SU-DHL-6 (cell line): ENCODE data around the gene OCIAD1.
A peak's percentile ranks its signal among the peaks of the same experiment; 100 is the strongest.

Source experiments
- H2AFZ ChIP-seq: fragments of 200-600 bp; sonication (generic); 2 replicates; pipeline ENCODE4 v1.6.1; 2014; ENCODE audit warnings: low read depth, mild to moderate bottlenecking, moderate library complexity, mixed read lengths, antibody characterized with exemption, low read length; ENCODE audit not compliant: severe bottlenecking
- H3F3A ChIP-seq: fragments of 200-600 bp; shearing (Covaris generic); 2 replicates; pipeline ENCODE4 v1.6.0; 2016; ENCODE audit warnings: antibody characterized with exemption, mild to moderate bottlenecking; ENCODE audit not compliant: insufficient read depth
- H3K27ac ChIP-seq: fragments of 200-600 bp; sonication (generic); 2 replicates; pipeline ENCODE4 v1.5.1; 2016; ENCODE audit warnings: low read depth, mild to moderate bottlenecking, low read length, moderate library complexity, mixed read lengths
- H3K27me3 ChIP-seq: fragments of 200-600 bp; sonication (generic), shearing (Covaris generic); 2 replicates; pipeline ENCODE4 v1.6.0; 2014; ENCODE audit warnings: mild to moderate bottlenecking, low read length
- H3K36me3 ChIP-seq: fragments of 200-600 bp; sonication (generic); 2 replicates; pipeline ENCODE4 v1.6.1; 2014; ENCODE audit warnings: mild to moderate bottlenecking, low read length, mixed read lengths
- H3K4me2 ChIP-seq: fragments of 300-600, 200-600 bp; shearing (Covaris generic), sonication (generic); 2 replicates; pipeline ENCODE4 v1.6.0; 2014; ENCODE audit warnings: low read length, low read depth, mild to moderate bottlenecking; ENCODE audit not compliant: poor library complexity, severe bottlenecking
- H3K4me3 ChIP-seq: fragments of 200-600 bp; sonication (generic); 2 replicates; pipeline ENCODE4 v1.5.1; 2014; ENCODE audit warnings: antibody characterized with exemption, low read length, mild to moderate bottlenecking, mixed read lengths; ENCODE audit not compliant: insufficient read depth, poor library complexity, severe bottlenecking
- H3K79me2 ChIP-seq: fragments of 200-600 bp; sonication (generic); 2 replicates; pipeline ENCODE4 v1.6.1; 2014; ENCODE audit warnings: mild to moderate bottlenecking, low read length, moderate library complexity; ENCODE audit not compliant: insufficient read depth
- H3K9ac ChIP-seq: fragments of 200-600 bp; sonication (generic); 2 replicates; pipeline ENCODE4 v1.7.0; 2014; ENCODE audit warnings: mild to moderate bottlenecking, low read length
- H3K9me2 ChIP-seq: fragments of 200-600 bp; sonication (generic); replicated peaks from 2 replicates; pipeline ENCODE4 v1.6.1; 2014; ENCODE audit warnings: low read length; ENCODE audit not compliant: insufficient read depth
- H3K9me3 ChIP-seq: fragments of 200-600 bp; sonication (generic); 2 replicates; pipeline ENCODE4 v1.6.1; 2014; ENCODE audit warnings: low read length, mixed read lengths; ENCODE audit not compliant: insufficient read depth
- H4K20me1 ChIP-seq: fragments of 200-600 bp; sonication (generic); 2 replicates; pipeline ENCODE4 v1.6.1; 2014; ENCODE audit warnings: low read depth, mild to moderate bottlenecking, antibody characterized with exemption, low read length, moderate library complexity, mixed read lengths
- EZH2phosphoT487 ChIP-seq: fragments of 200-600 bp; sonication (generic), shearing (Covaris generic); conservative IDR thresholded peaks from 2 replicates; pipeline ENCODE4 v1.6.1; 2018; ENCODE audit warnings: mild to moderate bottlenecking, antibody characterized with exemption, low read length, moderate library complexity, mixed read lengths
- TF ChIP-seq, protein P1 (sequence below): fragments of 200-600 bp; sonication (generic); IDR thresholded peaks from one replicate; pipeline ENCODE4 v1.5.1; 2017; ENCODE audit warnings: antibody characterized with exemption, mild to moderate bottlenecking, low read length, moderate library complexity; ENCODE audit not compliant: insufficient read depth, poor library complexity, severe bottlenecking

The OCIAD1 gene

DNA sequence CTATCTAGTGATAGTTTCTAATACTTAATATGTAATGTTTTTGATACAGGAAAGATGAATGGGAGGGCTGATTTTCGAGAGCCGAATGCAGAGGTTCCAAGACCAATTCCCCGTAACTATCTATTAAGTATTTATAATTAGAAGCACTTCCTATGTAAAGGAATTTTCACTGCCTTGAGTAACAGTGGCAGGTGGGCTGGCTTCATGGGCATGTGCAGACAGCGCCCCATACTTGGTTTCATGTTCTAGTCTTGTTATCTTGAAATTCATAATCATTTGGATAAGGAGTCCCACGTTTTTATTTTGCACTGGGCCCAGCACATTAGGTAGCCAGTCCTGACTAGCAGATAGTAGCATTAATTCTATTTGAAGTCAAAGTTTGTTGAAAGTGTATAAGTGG lies 1.7 kb downstream of the OCIAD1 start:
- H3F3A ChIP-seq = peaks cover 6% of the 10 kb centered on the region; the same call in 1 of the 2 replicates
- H3K4me3 ChIP-seq = peak overlapping the region; percentile 96
- H3K9me3 ChIP-seq = no peaks in the 10 kb centered on the region
- H3K4me2 ChIP-seq = peak overlapping the region; percentile 100
- TF ChIP-seq, protein P1, sequence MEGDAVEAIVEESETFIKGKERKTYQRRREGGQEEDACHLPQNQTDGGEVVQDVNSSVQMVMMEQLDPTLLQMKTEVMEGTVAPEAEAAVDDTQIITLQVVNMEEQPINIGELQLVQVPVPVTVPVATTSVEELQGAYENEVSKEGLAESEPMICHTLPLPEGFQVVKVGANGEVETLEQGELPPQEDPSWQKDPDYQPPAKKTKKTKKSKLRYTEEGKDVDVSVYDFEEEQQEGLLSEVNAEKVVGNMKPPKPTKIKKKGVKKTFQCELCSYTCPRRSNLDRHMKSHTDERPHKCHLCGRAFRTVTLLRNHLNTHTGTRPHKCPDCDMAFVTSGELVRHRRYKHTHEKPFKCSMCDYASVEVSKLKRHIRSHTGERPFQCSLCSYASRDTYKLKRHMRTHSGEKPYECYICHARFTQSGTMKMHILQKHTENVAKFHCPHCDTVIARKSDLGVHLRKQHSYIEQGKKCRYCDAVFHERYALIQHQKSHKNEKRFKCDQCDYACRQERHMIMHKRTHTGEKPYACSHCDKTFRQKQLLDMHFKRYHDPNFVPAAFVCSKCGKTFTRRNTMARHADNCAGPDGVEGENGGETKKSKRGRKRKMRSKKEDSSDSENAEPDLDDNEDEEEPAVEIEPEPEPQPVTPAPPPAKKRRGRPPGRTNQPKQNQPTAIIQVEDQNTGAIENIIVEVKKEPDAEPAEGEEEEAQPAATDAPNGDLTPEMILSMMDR = no peak
- TF ChIP-seq EZH2phosphoT487 = no peak
- H3K9ac ChIP-seq = peak overlapping the region; percentile 90; the same call in 1 of the 2 replicates
- peaks cover 26% of the 10 kb centered on the region; the same call in 1 of the 2 replicates for H3K36me3 ChIP-seq
- no peaks in the 10 kb centered on the region for H3K9me2 ChIP-seq
- H3K27me3 ChIP-seq = no peaks in the 10 kb centered on the region
- peaks cover 36% of the 10 kb centered on the region for H3K79me2 ChIP-seq
- no peak overlapping the region for H2AFZ ChIP-seq
- H3K27ac ChIP-seq = no peak overlapping the region; the same call in 1 of the 2 replicates
- H4K20me1 ChIP-seq = 0 out of 2 replicates have a peak, but pooled peaks cover 9% of the 10 kb centered on the region

DNA sequence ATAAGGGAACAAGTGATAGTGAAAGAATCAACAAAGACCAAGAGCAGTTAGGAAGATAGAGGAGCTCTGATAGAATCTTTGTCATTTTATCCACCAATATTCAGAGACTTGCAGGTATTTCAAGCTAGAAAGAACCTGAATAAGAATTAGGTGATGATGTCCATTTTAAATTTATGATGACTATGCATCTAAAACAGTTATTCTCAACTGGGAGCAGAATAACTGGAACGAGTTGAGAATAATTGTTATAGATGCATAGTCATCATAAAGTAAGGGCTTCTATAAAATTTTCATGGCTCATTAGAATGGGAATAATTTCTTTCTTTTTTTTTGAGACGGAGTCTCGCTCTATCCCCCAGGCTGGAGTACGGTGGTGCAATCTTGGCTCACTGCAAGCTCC lies 5.8 kb downstream of the OCIAD1 start:
- no peak for TF ChIP-seq EZH2phosphoT487
- TF ChIP-seq, protein P1 = no peak
- peaks cover 30% of the 10 kb centered on the region; the same call in 1 of the 2 replicates for H3K36me3 ChIP-seq
- peaks cover 6% of the 10 kb centered on the region; the same call in 1 of the 2 replicates for H3F3A ChIP-seq
- H3K4me3 ChIP-seq = no peak overlapping the region
- H2AFZ ChIP-seq = no peak overlapping the region
- H3K9me2 ChIP-seq = no peaks in the 10 kb centered on the region
- H3K79me2 ChIP-seq = peaks cover 46% of the 10 kb centered on the region
- no peaks in the 10 kb centered on the region for H3K9me3 ChIP-seq
- 0 out of 2 replicates have a peak, but pooled peaks cover 12% of the 10 kb centered on the region for H4K20me1 ChIP-seq
- no peak overlapping the region for H3K4me2 ChIP-seq
- no peak overlapping the region for H3K27ac ChIP-seq
- no peak overlapping the region for H3K9ac ChIP-seq
- no peaks in the 10 kb centered on the region for H3K27me3 ChIP-seq

DNA sequence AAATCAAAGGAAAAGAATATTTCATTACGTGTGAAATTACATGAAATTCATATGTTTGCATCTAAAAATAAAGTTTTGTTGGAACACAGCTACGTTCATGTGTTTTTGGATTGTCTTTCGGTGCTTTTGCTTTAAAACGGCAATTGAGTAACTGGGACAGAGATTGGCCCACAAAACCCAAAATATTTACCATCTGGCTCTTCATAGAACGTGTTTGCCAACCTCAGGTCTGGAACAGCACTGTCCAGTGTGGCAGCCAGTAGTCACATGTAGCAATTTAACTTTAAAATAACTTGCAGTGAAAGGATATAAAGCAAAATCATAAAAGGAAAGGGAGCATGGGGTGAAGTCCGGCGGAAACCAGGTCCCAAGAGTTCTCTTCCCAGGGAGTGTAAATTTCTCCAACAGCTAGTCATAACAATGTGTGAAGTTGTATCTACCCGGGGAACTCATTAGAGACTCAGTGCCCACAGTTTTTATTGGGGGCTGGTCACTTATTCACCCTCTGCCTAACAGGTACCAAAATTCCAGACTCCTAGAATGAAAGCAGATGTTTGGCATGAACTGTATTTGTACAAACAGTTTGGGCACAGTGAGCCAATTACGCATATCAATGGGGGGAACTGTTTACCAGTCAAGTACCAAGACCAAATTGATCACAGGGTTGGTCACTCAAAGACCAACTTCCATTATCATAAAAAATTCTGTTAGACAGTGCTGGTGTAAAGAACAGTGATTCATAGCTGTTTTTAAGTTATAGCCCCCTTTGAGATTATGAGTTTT lies 10.3 kb downstream of the OCIAD1 start:
- Histone ChIP-seq H3K36me3 (peaks cover 48% of the 10 kb centered on the region), H3K9me3 (no peaks in the 10 kb centered on the region), H3F3A (no peaks in the 10 kb centered on the region), H2AFZ (no peak overlapping the region), H3K4me2 (no peak overlapping the region), H3K79me2 (peaks cover 40% of the 10 kb centered on the region), H3K9me2 (no peaks in the 10 kb centered on the region), H3K27me3 (no peaks in the 10 kb centered on the region), H4K20me1 (peaks cover 4% of the 10 kb centered on the region; the same call in 1 of the 2 replicates), H3K4me3 (no peak overlapping the region), H3K27ac (no peak overlapping the region), H3K9ac (no peak overlapping the region)
- TF ChIP-seq, protein P1 = no peak
- no peak for TF ChIP-seq EZH2phosphoT487
